Measurements from ENCODE around the gene CCL11. TPM values are rescaled to one million over a fixed set of nuclear protein-coding genes. Genes with fewer than 3 reads are reported as not detected.

Gene CCL11
- total RNA-seq, 2 experiments from 2014 or later: not detected

GRCh38 chr17:34291721-34292348, 6.3 kb downstream of the CCL11 start:
- no TSS peak for BruUV-seq (replicated peaks)
- CTCF ChIA-PET (ENCODE audit: unreplicated experiment): no interaction called here

GRCh38 chr17:34299027-34299426, 13.5 kb downstream of the CCL11 start:
- no peaks in the 10 kb centered on the region for H3K36me3 ChIP-seq (ENCODE audit: insufficient read depth, low read length)
- no peak overlapping the region for H3K27ac ChIP-seq (ENCODE audit: low read depth, low read length, poor library complexity, severe bottlenecking)
- no peaks in the 10 kb centered on the region for H3K9me3 ChIP-seq (ENCODE audit: low read length)
- DNase-seq (ENCODE audit: low spot score): no peak
- H3K4me2 ChIP-seq (ENCODE audit: low read length): no peak overlapping the region
- intact Hi-C loops (cut with micrococcal nuclease; ENCODE audit: unreplicated experiment): no loop called here
- no peak overlapping the region for H3K4me3 ChIP-seq (ENCODE audit: low read depth, low read length, poor library complexity, severe bottlenecking)
- H2AFZ ChIP-seq (ENCODE audit: low read length): no peak overlapping the region
- no peaks in the 10 kb centered on the region for H3K4me1 ChIP-seq (ENCODE audit: insufficient read depth, low read length, poor library complexity, severe bottlenecking)
- no peaks in the 10 kb centered on the region for H3K79me2 ChIP-seq (ENCODE audit: insufficient read depth, low read depth, low read length)
- CTCF ChIA-PET (ENCODE audit: unreplicated experiment): no interaction called here
- no TSS peak for BruUV-seq (replicated peaks)
- no peak for TF ChIP-seq EZH2phosphoT487 (IDR thresholded peaks at IDR 0.05; ENCODE audit: borderline replicate concordance, low read depth, low read length)
- TF ChIP-seq CTCF (conservative IDR thresholded peaks at IDR 0.05; ENCODE audit: low read length): no peak
- POLR2A ChIA-PET: no interaction called here
- no peaks in the 10 kb centered on the region for H4K20me1 ChIP-seq (ENCODE audit: insufficient read depth, low read length)
- no peaks in the 10 kb centered on the region for H3K9me2 ChIP-seq (ENCODE audit: insufficient read depth, low read length)

More at GRCh38 chr17:34291721-34292348, 6.3 kb downstream of the CCL11 start:
- Histone ChIP-seq H2AFZ (ENCODE audit: low read length) (no peak overlapping the region), H4K20me1 (ENCODE audit: insufficient read depth, low read length) (no peaks in the 10 kb centered on the region), H3K9me3 (ENCODE audit: low read length) (no peaks in the 10 kb centered on the region), H3K27ac (ENCODE audit: low read depth, low read length, poor library complexity, severe bottlenecking) (no peak overlapping the region), H3K9me2 (ENCODE audit: insufficient read depth, low read length) (no peaks in the 10 kb centered on the region), H3K79me2 (ENCODE audit: insufficient read depth, low read depth, low read length) (no peaks in the 10 kb centered on the region), H3K4me3 (ENCODE audit: low read depth, low read length, poor library complexity, severe bottlenecking) (no peak overlapping the region), H3K4me2 (ENCODE audit: low read length) (no peak overlapping the region), H3K36me3 (ENCODE audit: insufficient read depth, low read length) (no peaks in the 10 kb centered on the region), H3K4me1 (ENCODE audit: insufficient read depth, low read length, poor library complexity, severe bottlenecking) (no peaks in the 10 kb centered on the region)
- DNase-seq (ENCODE audit: low spot score): no peak
- intact Hi-C loops (cut with micrococcal nuclease; ENCODE audit: unreplicated experiment): no loop called here
- POLR2A ChIA-PET: no interaction called here
- TF ChIP-seq CTCF (conservative IDR thresholded peaks at IDR 0.05; ENCODE audit: low read length) (no peak), EZH2phosphoT487 (IDR thresholded peaks at IDR 0.05; ENCODE audit: borderline replicate concordance, low read depth, low read length) (no peak)

GRCh38 chr17:34299956-34300577, 14.5 kb downstream of the CCL11 start:
- no peaks in the 10 kb centered on the region for H3K9me2 ChIP-seq (ENCODE audit: insufficient read depth, low read length)
- BruUV-seq (replicated peaks): no TSS peak
- intact Hi-C loops (cut with micrococcal nuclease; ENCODE audit: unreplicated experiment): no loop called here
- H3K27ac ChIP-seq (ENCODE audit: low read depth, low read length, poor library complexity, severe bottlenecking): no peak overlapping the region
- no peak overlapping the region for H2AFZ ChIP-seq (ENCODE audit: low read length)
- H3K4me3 ChIP-seq (ENCODE audit: low read depth, low read length, poor library complexity, severe bottlenecking): no peak overlapping the region
- ChIA-PET CTCF (ENCODE audit: unreplicated experiment) (no interaction called here), POLR2A (no interaction called here)
- no peaks in the 10 kb centered on the region for H3K4me1 ChIP-seq (ENCODE audit: insufficient read depth, low read length, poor library complexity, severe bottlenecking)
- no peak for DNase-seq (ENCODE audit: low spot score)
- H3K36me3 ChIP-seq (ENCODE audit: insufficient read depth, low read length): no peaks in the 10 kb centered on the region
- H3K79me2 ChIP-seq (ENCODE audit: insufficient read depth, low read depth, low read length): no peaks in the 10 kb centered on the region
- TF ChIP-seq EZH2phosphoT487 (IDR thresholded peaks at IDR 0.05; ENCODE audit: borderline replicate concordance, low read depth, low read length): no peak
- H4K20me1 ChIP-seq (ENCODE audit: insufficient read depth, low read length): no peaks in the 10 kb centered on the region
- H3K4me2 ChIP-seq (ENCODE audit: low read length): no peak overlapping the region
- H3K9me3 ChIP-seq (ENCODE audit: low read length): no peaks in the 10 kb centered on the region
